Cortex of kidney (tissue), 1 donor: ENCODE results near the gene IFT20.

ENCODE experiments used
- DNase-seq: peaks from one replicate; lab custom pipeline; 2025; lab: John Stamatoyannopoulos, UW

The IFT20 gene

GRCh38 chr17:28334666-28335200 lies 539 bp downstream of the IFT20 start:
- DNase-seq, result no peak

- DNase-seq, result no peak
Observed at GRCh38 chr17:28334171-28334570, 1.1 kb downstream of the IFT20 start.

DNA sequence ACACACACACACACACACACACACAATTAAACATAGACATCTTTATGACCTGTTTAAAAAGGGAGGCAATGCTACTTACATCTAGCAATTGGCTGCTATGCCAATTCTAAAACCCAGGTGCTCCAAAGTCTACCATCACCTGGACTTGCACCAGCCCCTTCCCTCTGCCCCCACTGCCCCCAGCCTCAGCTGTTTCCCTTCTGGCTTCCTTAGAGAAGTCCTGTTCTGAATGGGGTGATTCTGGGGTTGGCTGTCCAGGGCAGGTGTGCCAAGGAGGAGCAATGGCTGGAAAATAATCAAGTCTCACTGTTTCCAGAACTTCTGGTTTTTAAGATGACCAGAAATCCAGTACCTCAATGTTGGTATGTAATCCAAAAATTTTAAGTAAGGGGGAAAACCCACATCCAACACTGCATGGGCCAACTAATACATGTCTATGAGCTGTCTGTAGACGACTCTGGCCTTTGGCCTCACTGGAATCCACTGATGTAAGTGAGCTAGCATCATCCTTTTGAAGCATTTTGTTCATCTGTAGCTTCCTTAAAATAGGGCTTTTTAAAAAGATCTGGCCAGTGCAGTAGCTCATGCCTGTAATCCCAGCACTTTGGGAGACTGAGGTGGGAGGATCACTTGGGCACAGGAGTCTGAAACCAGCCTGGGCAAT lies 2.1 kb downstream of the IFT20 start:
- DNase-seq, result no peak

DNA sequence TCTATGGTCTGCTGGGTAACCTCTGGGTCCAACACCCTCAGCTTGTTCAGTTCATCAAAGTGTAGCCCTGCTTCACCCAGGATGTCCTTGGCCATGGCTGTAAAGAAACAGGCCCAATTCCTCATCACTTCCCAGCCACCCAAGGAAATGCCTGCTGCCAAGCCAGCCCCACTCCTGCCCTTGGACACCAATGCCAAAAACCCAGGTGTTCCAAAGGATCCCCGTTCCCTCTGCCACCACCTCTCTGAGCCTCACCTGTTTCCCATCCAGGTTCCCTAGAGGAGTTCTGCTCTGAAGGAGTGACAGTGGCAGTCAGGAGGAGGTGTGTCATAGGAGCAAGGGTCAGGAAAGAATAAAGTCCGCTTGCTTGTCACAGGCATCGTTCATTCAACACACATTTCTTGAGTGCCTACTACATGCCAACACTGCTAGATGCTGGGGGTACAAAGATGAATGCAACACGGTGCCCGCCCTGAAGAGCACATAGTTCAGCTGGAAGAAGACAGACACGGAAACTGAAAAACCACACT lies 3.3 kb downstream of the IFT20 start:
- DNase-seq, result no peak

GRCh38 chr17:28330671-28331070 lies 4.6 kb downstream of the IFT20 start:
- DNase-seq, result no peak

GRCh38 chr17:28328325-28328724 lies 6.9 kb downstream of the IFT20 start:
- no peak for DNase-seq

GRCh38 chr17:28327709-28328108 lies 7.6 kb downstream of the IFT20 start:
- no peak for DNase-seq

- no peak for DNase-seq
Observed at GRCh38 chr17:28327031-28327607, 8.2 kb downstream of the IFT20 start.

DNA sequence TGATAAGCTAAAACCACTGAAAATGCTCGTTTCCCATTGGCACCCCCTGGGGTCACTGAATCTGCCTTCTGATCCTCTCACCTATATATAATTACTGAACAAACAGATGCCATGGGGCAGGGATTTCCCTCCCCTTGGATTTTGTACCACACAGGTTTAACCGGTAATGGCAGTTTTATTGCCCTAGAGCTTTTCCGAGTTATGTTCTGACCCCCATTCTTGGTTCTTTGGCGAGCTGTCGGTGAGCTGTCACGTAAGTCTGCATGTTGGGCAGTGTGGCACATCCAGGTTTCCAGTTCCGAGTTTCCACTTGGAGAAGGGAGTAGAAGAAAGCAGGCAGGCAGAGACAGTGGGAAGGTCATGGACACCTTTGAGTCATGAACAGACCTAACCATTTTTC lies 9.2 kb downstream of the IFT20 start:
- no peak for DNase-seq

DNA sequence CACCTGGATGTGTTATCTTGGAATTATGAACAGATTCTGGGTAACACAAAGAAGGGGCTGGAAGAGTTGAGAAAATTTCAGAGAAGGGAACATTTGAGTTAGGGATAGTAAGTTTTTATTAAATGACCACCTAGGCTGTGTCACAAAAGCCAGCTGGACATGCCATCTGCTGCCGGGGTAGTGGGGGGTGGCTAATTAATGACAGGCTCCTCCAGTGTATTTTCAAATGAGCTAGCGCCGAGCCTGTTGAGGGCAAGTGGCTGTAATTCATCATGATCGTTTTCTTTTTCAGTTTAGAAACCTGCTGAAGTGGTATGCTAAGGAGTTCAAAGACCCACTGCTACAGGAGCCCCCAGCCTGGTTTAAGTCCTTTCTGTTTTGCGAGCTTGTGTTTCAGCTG lies 10.1 kb downstream of the IFT20 start:
- DNase-seq, result no peak

DNA sequence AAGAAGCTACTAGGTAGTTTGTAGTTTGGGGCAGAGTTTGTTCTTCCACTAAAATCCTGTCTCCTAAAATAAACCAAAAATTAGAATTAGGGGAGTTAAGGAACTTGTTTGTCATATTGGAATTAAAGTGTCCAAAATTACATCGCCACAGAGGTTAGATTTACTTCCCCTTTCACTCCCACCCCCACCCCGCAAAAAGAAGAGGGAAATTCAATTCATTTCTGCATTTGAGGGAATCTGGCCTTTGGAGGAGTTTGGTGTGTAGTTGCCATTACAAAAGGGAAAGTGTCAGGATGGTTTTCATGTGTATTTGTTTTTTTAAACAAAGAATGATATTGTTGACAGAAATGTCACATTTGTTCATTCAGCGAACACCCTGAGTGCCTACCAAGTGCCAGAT lies 10.5 kb downstream of the IFT20 start:
- no peak for DNase-seq

DNA sequence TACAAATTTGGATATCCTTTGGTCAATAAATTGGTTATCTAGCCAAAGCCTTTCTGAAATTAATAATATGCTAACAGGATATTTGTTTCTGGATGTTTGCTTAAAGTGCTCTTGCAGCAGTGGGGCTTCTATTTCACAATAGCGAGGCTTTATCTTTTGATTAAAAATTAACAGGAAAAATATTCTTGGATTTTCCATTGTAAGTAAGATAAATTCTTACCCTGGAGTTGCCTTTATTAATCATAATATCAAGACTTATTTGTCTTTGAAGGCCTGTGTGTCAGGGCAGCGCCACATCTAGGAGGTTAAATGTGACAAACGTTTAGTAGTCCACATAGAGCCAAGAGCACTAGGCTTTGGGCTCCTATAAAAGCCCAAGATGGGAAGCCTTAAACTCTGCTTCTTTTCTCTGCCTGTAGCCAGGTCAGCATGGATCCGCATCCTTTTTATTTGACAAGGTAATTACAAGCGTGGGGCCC lies 11.0 kb downstream of the IFT20 start:
- DNase-seq, result no peak

- no peak for DNase-seq
Observed at GRCh38 chr17:28320215-28321061, 14.8 kb downstream of the IFT20 start.

DNA sequence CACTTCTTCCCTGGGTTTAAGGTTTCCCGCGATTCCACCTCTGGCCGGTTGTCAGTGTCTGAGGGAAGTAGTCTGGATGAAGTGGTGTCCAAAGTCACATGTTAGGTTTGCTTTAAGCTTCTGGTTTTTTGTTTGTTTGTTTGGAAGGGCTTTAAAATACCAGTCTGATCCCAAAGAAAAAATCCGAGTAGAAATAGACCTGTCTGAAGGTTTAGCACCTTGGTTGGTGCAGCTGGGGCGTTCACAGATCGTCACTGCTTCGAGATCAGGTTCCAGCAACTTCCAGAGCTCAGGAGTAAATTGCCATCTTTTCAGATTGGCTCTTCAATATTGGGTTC lies 15.7 kb downstream of the IFT20 start:
- DNase-seq, result no peak

GRCh38 chr17:28318759-28319597 lies 16.3 kb downstream of the IFT20 start, which contains the start of gene TMEM97:
TMEM97 (plus strand) TSS chr17:28319200; CDS start chr17:28319240, 40 bp downstream.
- DNase-seq, result peak; percentile 39

DNA sequence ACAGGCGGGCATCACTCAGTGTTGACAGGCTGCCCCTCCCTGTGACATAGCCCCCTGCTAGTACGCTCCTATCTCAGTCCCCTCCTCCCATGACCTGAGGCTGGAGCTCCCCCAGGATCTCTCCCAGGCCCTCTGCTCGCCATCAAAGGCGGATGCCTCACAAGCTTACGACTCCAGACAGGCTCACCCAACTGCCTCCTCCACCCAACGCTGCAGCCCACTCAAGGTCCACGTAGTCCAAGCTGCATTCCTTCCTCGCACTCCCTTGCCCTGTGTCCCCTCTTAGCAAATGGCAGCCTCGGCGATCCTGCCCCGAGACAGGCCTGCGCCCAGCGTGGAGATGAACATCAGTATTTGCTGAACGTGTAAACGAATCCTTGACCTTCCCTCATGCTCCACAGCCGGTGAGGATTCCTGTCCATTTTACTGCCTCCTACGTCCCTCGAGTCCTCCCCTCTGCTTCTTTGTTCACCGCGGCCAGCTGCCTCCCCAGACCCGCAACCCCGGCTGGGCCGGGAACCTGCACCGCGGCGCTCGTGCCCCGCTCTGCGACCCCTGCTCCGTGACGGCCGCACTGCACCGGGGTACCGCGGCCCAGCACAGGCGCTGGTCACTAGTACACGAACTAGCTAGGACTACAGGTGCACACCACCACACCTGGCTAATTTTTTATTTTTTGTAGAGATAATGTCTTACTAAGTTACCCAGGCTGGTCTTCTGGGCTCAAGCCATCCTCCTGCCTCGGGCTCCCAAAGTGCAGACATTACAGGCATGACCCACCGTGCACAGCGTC lies 17.1 kb downstream of the IFT20 start:
- no peak for DNase-seq

DNA sequence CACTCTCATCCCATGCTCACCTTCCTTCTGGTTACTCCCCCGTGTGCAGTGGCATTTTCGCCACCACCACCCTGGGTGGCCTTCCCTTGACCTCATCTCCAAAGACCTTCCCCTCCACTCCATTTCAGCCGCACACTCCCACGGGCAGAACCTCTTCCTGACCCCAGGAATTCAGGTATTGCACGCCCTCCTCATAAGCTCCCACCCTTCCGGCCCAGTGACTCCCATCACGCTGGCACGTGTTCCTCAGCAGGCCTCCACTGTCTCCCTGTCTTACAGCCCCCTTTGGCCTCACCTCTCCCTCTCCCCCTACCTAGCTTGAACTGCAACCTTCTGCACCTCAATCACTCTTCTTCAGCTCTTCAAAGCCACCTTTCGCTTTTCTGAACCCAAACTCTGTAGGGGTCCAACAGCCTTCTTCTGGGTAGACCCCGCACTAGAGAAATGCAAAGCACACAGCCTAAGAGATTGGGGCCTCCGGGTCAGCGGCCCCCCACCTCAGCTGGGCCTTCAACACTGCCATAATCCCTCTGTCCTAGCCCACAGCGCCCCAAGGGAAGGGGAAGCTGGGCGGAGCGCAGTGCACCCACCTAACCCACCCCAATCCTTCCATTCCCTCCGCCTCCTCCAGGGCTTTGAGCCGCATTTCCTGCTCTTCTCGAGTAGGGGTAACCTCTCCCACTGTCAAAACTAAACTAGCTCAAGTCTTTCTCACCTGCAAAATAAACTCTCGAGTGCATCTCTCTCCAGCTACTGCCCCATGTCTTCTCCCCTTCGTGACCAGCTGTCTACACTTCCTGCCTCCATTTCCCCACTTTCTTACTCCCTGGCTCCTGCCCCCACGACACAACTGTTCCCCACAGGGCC lies 17.9 kb downstream of the IFT20 start:
- DNase-seq, result no peak

DNA sequence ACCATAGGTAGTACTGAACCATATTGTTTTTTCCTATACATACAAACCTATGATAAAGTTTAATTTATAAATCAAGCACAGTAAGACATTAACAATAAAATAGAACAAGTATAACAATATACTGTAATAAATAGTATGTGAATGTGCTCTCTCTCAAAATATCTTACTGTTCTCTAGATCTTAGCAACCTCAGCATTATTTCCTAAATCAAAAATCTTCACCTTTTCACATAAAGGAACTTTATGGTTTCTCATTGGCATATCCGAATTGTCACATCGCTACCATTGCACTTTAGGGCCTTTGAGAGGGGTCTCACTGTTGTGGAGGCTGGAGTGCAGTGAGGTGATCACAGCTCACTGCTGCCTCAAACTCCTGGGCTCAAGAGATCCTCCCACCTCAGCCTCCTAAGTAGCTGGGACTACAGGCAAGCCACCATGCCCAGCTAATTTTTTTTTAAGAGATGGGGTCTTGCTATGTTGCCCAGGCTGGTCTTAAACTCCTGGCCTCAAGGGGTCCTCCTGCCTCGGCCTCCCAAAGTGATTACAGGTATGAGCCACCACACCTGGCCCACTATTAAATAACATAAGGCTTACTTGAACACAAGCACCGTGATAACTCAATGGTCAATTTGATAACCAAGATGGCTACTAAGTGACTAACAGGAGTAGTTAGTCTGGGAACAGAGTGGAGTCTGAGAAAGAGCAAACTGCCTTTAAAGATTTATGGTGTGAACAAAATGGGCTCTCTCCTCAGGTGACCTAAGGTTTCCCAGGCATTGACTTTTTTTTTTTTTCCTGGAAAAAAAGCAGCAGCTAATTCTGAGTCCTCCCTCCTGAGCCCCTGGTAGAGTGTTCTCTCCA lies 19.2 kb downstream of the IFT20 start:
- no peak for DNase-seq

- DNase-seq, result no peak
Observed at GRCh38 chr17:28313841-28314240, 21.4 kb downstream of the IFT20 start.
